Upper lobe of left lung (tissue), 6 donors: ENCODE measurements around the gene KYAT1. TPM values are rescaled to one million over a fixed set of nuclear protein-coding genes. Genes with fewer than 3 reads are reported as not detected.

ENCODE experiments used
- ATAC-seq, 2 donors: fragments of 200-7000 bp; cut with Tn5 transposase; one replicate each; pipeline ENCODE4 v1.9.1; 2022; ENCODE audit warnings: mild to moderate bottlenecking in 2 of 2, moderate library complexity in 2 of 2; ENCODE audit not compliant: low FRiP score in 2 of 2
- DNase-seq, 2 donors: peaks; one replicate each; pipeline ENCODE4 v3.0.0-alpha.2; 2019 to 2020
- H3K27ac ChIP-seq, 4 donors: fragments of 200-600 bp; sonication (generic); one replicate each; pipeline ENCODE4 v1.5.1; 2016 to 2019
- H3K27me3 ChIP-seq, 4 donors: fragments of 200-600 bp; sonication (generic); one replicate each; pipeline ENCODE4 v1.5.1; 2017 to 2019
- H3K36me3 ChIP-seq, 4 donors: fragments of 200-600 bp; sonication (generic); one replicate each; pipeline ENCODE4 v1.5.1; 2016 to 2019
- H3K4me1 ChIP-seq, 4 donors: fragments of 200-600 bp; sonication (generic); one replicate each; pipeline ENCODE4 v1.5.1; 2018 to 2019
- H3K4me3 ChIP-seq, 4 donors: fragments of 200-600 bp; sonication (generic); one replicate each; pipeline ENCODE4 v1.5.1; 2017 to 2019; ENCODE audit warnings: mild to moderate bottlenecking in 2 of 4, moderate library complexity in 1 of 4
- H3K9me3 ChIP-seq, 4 donors: fragments of 200-600 bp; sonication (generic); one replicate each; pipeline ENCODE4 v1.5.1; 2018 to 2019
- CTCF ChIP-seq, 6 experiments: fragments of 450-650 bp in 4 of 6; fragments of 200-600 bp in 2 of 6; sonication (generic) in 2 of 6; IDR thresholded peaks; one replicate each; pipeline ENCODE4 v1.5.1; 2016 to 2019; ENCODE audit warnings: antibody characterized with exemption in 6 of 6
- EP300 ChIP-seq, 4 donors: sonication (generic); formaldehyde crosslinking; IDR thresholded peaks; one replicate each; pipeline ENCODE4 v1.5.1; 2017; ENCODE audit warnings: antibody characterized with exemption in 4 of 4, control low read depth in 2 of 4
- POLR2A ChIP-seq, 4 donors: fragments of 450-650 bp; IDR thresholded peaks; one replicate each; pipeline ENCODE4 v1.5.1; 2016 to 2017; ENCODE audit warnings: antibody characterized with exemption in 4 of 4, mild to moderate bottlenecking in 2 of 4
- POLR2AphosphoS5 ChIP-seq, 2 donors: sonication (generic); formaldehyde crosslinking; IDR thresholded peaks; one replicate each; pipeline ENCODE4 v1.5.1; 2017; ENCODE audit warnings: antibody characterized with exemption in 2 of 2
- WGBS, 2 donors: methylation state at CpG; one replicate each; pipeline ENCODE4 v1.1.5; 2017 to 2018; 5-methylcytosine and 5-hydroxymethylcytosine counted together
- total RNA-seq, 6 donors: library from RNA; depleted of rRNA in 4 of 6; stranded (reverse); fragments of >200 nt in 4 of 6; gene quantifications; one replicate each; pipeline versions ENCODE4 v1.1.0 to v1.2.1, GENCODE V29; 2016 to 2021
- donor health status: DM: no; HTN: no; CAD: no; lungs with moderate emphysema.
- donor health status: DM: no; HTN: yes; CAD: no; lungs with severe emphysema.

Gene KYAT1
- total RNA-seq, 6 donors from 2014 or later, result 3.9 to 10.5 (median 5.4) TPM

- H3K4me3 ChIP-seq, result peak overlapping the region in 1 of 4 donors; percentile 4
- H3K4me1 ChIP-seq, result peaks cover 32 to 60% (median 54%) of the 10 kb centered on the region in 4 donors
- H3K27me3 ChIP-seq, result no peaks in the 10 kb centered on the region
- peak overlapping the region; percentile 83 to 93 (median 89) for H3K27ac ChIP-seq
- no peak for ATAC-seq
- H3K9me3 ChIP-seq, result no peaks in the 10 kb centered on the region
- no peak for TF ChIP-seq EP300 (IDR thresholded peaks at IDR 0.05)
- TF ChIP-seq POLR2AphosphoS5 (IDR thresholded peaks at IDR 0.05), result no peak
- TF ChIP-seq POLR2A (IDR thresholded peaks at IDR 0.05), result no peak
- TF ChIP-seq CTCF (IDR thresholded peaks at IDR 0.05), result no peak
- H3K36me3 ChIP-seq, result peaks cover 6 to 76% (median 51%) of the 10 kb centered on the region in 4 donors
- DNase-seq, result no peak
- WGBS, 2 donors, result 81 to 89% methylated on average over 11 to 15 of the region's 15 CpGs
These were observed 9.8 kb upstream of the KYAT1 start for GRCh38 chr9:128891321-128892220.

GRCh38 chr9:128887914-128888350, 6.2 kb upstream of the KYAT1 start:
- TF ChIP-seq EP300 (IDR thresholded peaks at IDR 0.05) (no peak), POLR2AphosphoS5 (IDR thresholded peaks at IDR 0.05) (peak in 1 of 2 donors; percentile 35)
- ATAC-seq, result no peak
- Histone ChIP-seq H3K36me3 (peaks cover 5 to 66% (median 41%) of the 10 kb centered on the region in 4 donors), H3K4me3 (no peak overlapping the region), H3K27me3 (no peaks in the 10 kb centered on the region), H3K9me3 (no peaks in the 10 kb centered on the region), H3K27ac (peak overlapping the region; percentile 54 to 80 (median 64)), H3K4me1 (peaks cover 60 to 83% (median 76%) of the 10 kb centered on the region in 4 donors)
- 38 to 44% methylated on average over 7 to 9 of the region's 9 CpGs for WGBS, 2 donors
- no peak for DNase-seq

GRCh38 chr9:128887049-128887448, 5.3 kb upstream of the KYAT1 start:
- Histone ChIP-seq H3K4me3 (no peak overlapping the region), H3K27ac (peak overlapping the region in 3 of 4 donors; percentile 35 to 99 (median 80)), H3K36me3 (peaks cover 5 to 63% (median 41%) of the 10 kb centered on the region in 4 donors), H3K9me3 (no peaks in the 10 kb centered on the region), H3K4me1 (peaks cover 52 to 76% (median 67%) of the 10 kb centered on the region in 4 donors), H3K27me3 (no peaks in the 10 kb centered on the region)
- TF ChIP-seq POLR2AphosphoS5 (IDR thresholded peaks at IDR 0.05) (no peak), POLR2A (IDR thresholded peaks at IDR 0.05) (no peak), EP300 (IDR thresholded peaks at IDR 0.05) (no peak), CTCF (IDR thresholded peaks at IDR 0.05) (no peak)
- WGBS, 2 donors, result 92 to 96% methylated on average over 3 of the region's 3 CpGs
- DNase-seq (no peak), ATAC-seq (no peak)

GRCh38 chr9:128886211-128886891, 4.6 kb upstream of the KYAT1 start:
- WGBS, 2 donors, result 63 to 67% methylated on average over 13 of the region's 13 CpGs
- Histone ChIP-seq H3K9me3 (no peaks in the 10 kb centered on the region), H3K4me1 (peaks cover 46 to 69% (median 61%) of the 10 kb centered on the region in 4 donors), H3K27ac (peak overlapping the region; percentile 19 to 99 (median 97)), H3K4me3 (peak overlapping the region in 1 of 4 donors; percentile 96), H3K27me3 (no peaks in the 10 kb centered on the region), H3K36me3 (peaks cover 5 to 59% (median 38%) of the 10 kb centered on the region in 4 donors)
- ATAC-seq (no peak), DNase-seq (no peak)
- TF ChIP-seq POLR2A (IDR thresholded peaks at IDR 0.05), result no peak
- peak in 2 of 4 donors; percentile 28 to 48 for TF ChIP-seq EP300 (IDR thresholded peaks at IDR 0.05)
- peak in 1 of 2 donors; percentile 41 for TF ChIP-seq POLR2AphosphoS5 (IDR thresholded peaks at IDR 0.05)

- peaks cover 48 to 69% (median 62%) of the 10 kb centered on the region in 4 donors for H3K4me1 ChIP-seq
- H3K27ac ChIP-seq, result peak overlapping the region; percentile 19 to 99 (median 97)
- DNase-seq (no peak), ATAC-seq (no peak)
- no peaks in the 10 kb centered on the region for H3K9me3 ChIP-seq
- peak overlapping the region in 1 of 4 donors; percentile 96 for H3K4me3 ChIP-seq
- peaks cover 5 to 59% (median 34%) of the 10 kb centered on the region in 4 donors for H3K36me3 ChIP-seq
- TF ChIP-seq EP300 (IDR thresholded peaks at IDR 0.05), result no peak
- TF ChIP-seq CTCF (IDR thresholded peaks at IDR 0.05), result no peak
- no peak for TF ChIP-seq POLR2A (IDR thresholded peaks at IDR 0.05)
- no peak for TF ChIP-seq POLR2AphosphoS5 (IDR thresholded peaks at IDR 0.05)
- no peaks in the 10 kb centered on the region for H3K27me3 ChIP-seq
- WGBS, 2 donors, result 81 to 82% methylated on average over 4 to 15 of the region's 15 CpGs
These were observed 4.0 kb upstream of the KYAT1 start for GRCh38 chr9:128885798-128886197.
